Smooth muscle cell (in vitro differentiated cells): ENCODE measurements around the gene SLC35F4. TPM values are rescaled to one million over a fixed set of nuclear protein-coding genes. Genes with fewer than 3 reads are reported as not detected.

Experiments
- DNase-seq: peaks from one replicate; lab custom pipeline; 2025; ENCODE audit not compliant: unreplicated experiment; lab: John Stamatoyannopoulos, UW
- H2AFZ ChIP-seq: fragments of 200-600 bp; sonication (generic); 2 replicates; pipeline ENCODE4 v1.6.0; 2016; ENCODE audit warnings: antibody characterized with exemption, low read depth, mild to moderate bottlenecking
- H3F3A ChIP-seq: fragments of 200-600 bp; sonication (generic); 2 replicates; pipeline ENCODE4 v1.6.0; 2017; ENCODE audit warnings: antibody characterized with exemption, low read depth
- H3K27ac ChIP-seq: fragments of 200-600 bp; sonication (generic); 2 replicates; pipeline ENCODE4 v1.5.1; 2016; ENCODE audit warnings: low read depth, mild to moderate bottlenecking
- H3K27me3 ChIP-seq: fragments of 200-600 bp; sonication (generic); 2 replicates; pipeline ENCODE4 v1.6.1; 2016; ENCODE audit warnings: low read depth, mild to moderate bottlenecking
- H3K36me3 ChIP-seq: fragments of 200-600 bp; sonication (generic); 2 replicates; pipeline ENCODE4 v1.5.1; 2016; ENCODE audit warnings: low read depth
- H3K4me1 ChIP-seq: fragments of 200-600 bp; sonication (generic); 2 replicates; pipeline ENCODE4 v1.5.1; 2016; ENCODE audit warnings: low read depth
- H3K4me2 ChIP-seq: fragments of 200-600 bp; sonication (generic); 2 replicates; pipeline ENCODE4 v1.6.0; 2016; ENCODE audit warnings: mild to moderate bottlenecking
- H3K4me3 ChIP-seq: fragments of 200-600 bp; sonication (generic); 2 replicates; pipeline ENCODE4 v1.5.1; 2016; ENCODE audit warnings: mild to moderate bottlenecking
- H3K79me2 ChIP-seq: fragments of 200-600 bp; sonication (generic); 2 replicates; pipeline ENCODE4 v1.6.0; 2016; ENCODE audit warnings: low read depth, mild to moderate bottlenecking
- H3K9ac ChIP-seq: fragments of 200-600 bp; sonication (generic); 2 replicates; pipeline ENCODE4 v1.6.0; 2016; ENCODE audit warnings: low read depth
- H3K9me3 ChIP-seq: fragments of 200-600 bp; sonication (generic); replicated peaks from 2 replicates; pipeline ENCODE4 v1.5.1; 2016; ENCODE audit warnings: low read depth
- H4K20me1 ChIP-seq: fragments of 200-600 bp; sonication (generic); 2 replicates; pipeline ENCODE4 v1.6.0; 2016; ENCODE audit warnings: low read depth
- WGBS: methylation state at CpG from one replicate; pipeline ENCODE4 v1.1.7; 2016; ENCODE audit warnings: low lambda C conversion rate; 5-methylcytosine and 5-hydroxymethylcytosine counted together
- polyA plus RNA-seq: library from polyadenylated mRNA; unstranded; fragments of >200 nt; fragmentation: Nextera tagmentation; extraction: Ambion mirVana; gene quantifications from 2 replicates; pipeline ENCODE4 v1.2.1, GENCODE V29; 2016
- total RNA-seq: library from RNA; depleted of rRNA; stranded (reverse); fragments of >200 nt; gene quantifications from 2 replicates; pipeline ENCODE4 v1.2.3, GENCODE V29; 2014
- TF ChIP-seq, protein P1 (sequence below): fragments of 200-600 bp; sonication (generic); IDR thresholded peaks from 2 replicates; pipeline ENCODE4 v1.5.1; 2017; ENCODE audit warnings: borderline replicate concordance, mild to moderate bottlenecking, antibody characterized with exemption; ENCODE audit not compliant: insufficient read depth, poor library complexity, severe bottlenecking

The SLC35F4 gene
- total and polyA plus RNA-seq, 2 experiments from 2014 or later: not detected

DNA sequence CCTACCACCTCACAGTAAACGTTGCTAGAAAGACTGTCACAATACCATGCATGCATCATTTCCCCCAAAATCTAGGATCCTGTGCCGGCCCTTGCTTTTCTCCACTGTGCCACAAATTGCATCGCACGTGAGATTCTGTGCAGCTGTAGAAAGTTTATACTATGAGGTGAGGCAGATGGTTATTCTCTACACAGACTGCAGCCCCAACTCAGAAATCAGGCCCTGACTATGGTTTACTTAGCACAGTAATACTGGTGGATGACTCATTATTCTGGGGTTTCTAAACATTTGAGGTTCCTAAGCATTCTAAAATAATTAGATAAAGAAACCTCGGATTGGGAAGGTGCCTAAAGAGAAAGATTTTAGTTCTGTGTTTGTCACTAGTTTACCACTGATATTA, 208.4 kb downstream of the SLC35F4 start:
- WGBS: 43% methylated on average over 5 of the region's 5 CpGs
- Histone ChIP-seq H3F3A (no peaks in the 10 kb centered on the region), H3K9ac (no peak overlapping the region), H3K79me2 (no peaks in the 10 kb centered on the region), H4K20me1 (no peaks in the 10 kb centered on the region), H3K4me1 (no peaks in the 10 kb centered on the region), H3K9me3 (no peaks in the 10 kb centered on the region), H3K4me2 (no peak overlapping the region), H3K4me3 (no peak overlapping the region), H2AFZ (no peak overlapping the region), H3K27me3 (no peaks in the 10 kb centered on the region), H3K36me3 (no peaks in the 10 kb centered on the region), H3K27ac (no peak overlapping the region)
- TF ChIP-seq, protein P1, sequence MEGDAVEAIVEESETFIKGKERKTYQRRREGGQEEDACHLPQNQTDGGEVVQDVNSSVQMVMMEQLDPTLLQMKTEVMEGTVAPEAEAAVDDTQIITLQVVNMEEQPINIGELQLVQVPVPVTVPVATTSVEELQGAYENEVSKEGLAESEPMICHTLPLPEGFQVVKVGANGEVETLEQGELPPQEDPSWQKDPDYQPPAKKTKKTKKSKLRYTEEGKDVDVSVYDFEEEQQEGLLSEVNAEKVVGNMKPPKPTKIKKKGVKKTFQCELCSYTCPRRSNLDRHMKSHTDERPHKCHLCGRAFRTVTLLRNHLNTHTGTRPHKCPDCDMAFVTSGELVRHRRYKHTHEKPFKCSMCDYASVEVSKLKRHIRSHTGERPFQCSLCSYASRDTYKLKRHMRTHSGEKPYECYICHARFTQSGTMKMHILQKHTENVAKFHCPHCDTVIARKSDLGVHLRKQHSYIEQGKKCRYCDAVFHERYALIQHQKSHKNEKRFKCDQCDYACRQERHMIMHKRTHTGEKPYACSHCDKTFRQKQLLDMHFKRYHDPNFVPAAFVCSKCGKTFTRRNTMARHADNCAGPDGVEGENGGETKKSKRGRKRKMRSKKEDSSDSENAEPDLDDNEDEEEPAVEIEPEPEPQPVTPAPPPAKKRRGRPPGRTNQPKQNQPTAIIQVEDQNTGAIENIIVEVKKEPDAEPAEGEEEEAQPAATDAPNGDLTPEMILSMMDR: no peak
- DNase-seq: no peak

DNA sequence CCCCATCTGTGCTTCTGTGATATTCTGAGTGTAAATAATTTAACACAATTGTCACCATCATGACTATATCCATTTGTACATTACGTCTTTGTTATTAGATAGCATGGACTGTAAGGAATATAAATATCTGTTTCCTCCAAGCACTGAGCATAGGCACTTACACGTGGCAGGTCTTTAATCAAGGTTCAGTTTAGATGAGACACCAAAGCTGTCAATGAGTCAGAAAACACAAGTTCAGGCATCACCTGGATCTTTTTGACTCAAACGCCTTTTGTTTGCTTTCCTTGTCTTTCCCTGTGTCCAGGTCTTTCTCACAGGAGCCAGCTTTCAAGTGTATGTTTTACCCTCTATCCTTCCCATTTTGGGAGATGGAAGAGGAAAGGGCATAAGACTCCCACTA, 209.0 kb downstream of the SLC35F4 start:
- WGBS: 83% methylated on average over 3 of the region's 3 CpGs
- Histone ChIP-seq H3K9ac (no peak overlapping the region), H4K20me1 (no peaks in the 10 kb centered on the region), H3K27me3 (no peaks in the 10 kb centered on the region), H2AFZ (no peak overlapping the region), H3K79me2 (no peaks in the 10 kb centered on the region), H3K4me1 (no peaks in the 10 kb centered on the region), H3K27ac (no peak overlapping the region), H3K4me2 (no peak overlapping the region), H3K4me3 (no peak overlapping the region), H3F3A (no peaks in the 10 kb centered on the region), H3K36me3 (no peaks in the 10 kb centered on the region), H3K9me3 (no peaks in the 10 kb centered on the region)
- no peak for DNase-seq
- TF ChIP-seq, protein P1: no peak

DNA sequence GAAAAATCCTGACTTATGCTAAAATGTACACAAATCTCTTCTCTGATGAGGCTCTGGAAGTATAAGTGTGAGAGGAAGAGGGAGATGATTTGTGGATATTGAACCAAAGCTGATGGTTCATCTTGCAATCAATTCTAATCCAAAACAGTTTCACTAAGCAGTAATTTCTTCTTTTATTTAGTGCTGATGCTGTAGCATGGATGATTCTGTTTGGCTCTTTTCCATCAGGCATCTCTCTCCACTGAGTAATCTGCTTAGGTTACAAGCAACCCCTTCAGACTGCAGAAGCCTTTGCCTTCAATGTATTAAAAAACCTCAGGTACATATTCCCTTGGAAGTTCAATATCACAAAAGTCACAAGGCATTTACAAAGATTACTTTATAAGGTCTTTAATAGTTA, 213.1 kb downstream of the SLC35F4 start:
- DNase-seq: no peak
- TF ChIP-seq, protein P1: no peak
- peaks cover 6% of the 10 kb centered on the region for H3K4me1 ChIP-seq
- H3K27ac ChIP-seq: no peak overlapping the region
- H3K4me3 ChIP-seq: no peak overlapping the region
- H4K20me1 ChIP-seq: no peaks in the 10 kb centered on the region
- no peaks in the 10 kb centered on the region for H3K9me3 ChIP-seq
- no peak overlapping the region for H3K4me2 ChIP-seq
- no peak overlapping the region for H2AFZ ChIP-seq
- no peaks in the 10 kb centered on the region for H3K79me2 ChIP-seq
- H3K27me3 ChIP-seq: no peaks in the 10 kb centered on the region
- H3K36me3 ChIP-seq: no peaks in the 10 kb centered on the region
- H3K9ac ChIP-seq: no peak overlapping the region
- no peaks in the 10 kb centered on the region for H3F3A ChIP-seq

DNA sequence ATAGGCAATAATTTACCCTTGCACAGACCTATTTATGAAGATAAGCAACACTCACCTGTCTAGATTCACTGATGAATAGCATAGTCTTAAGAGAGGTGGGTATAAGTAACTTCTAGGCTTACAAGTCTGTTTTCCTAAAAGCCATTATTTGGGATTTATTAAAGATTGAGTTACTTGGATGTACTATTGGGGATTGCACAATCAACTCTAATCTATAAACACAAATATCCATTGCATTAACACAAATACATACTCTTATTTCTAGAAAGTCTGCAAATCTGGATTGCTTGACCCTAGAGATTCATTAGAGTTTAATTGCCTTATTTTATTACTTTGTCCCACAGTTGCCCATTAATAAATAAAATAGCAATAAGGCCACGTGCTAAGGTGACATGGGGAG, 224.1 kb downstream of the SLC35F4 start:
- WGBS: 62% methylated on average over 1 of the region's 1 CpG
- Histone ChIP-seq H2AFZ (no peak overlapping the region), H3K4me2 (peak overlapping the region; percentile 1), H4K20me1 (no peaks in the 10 kb centered on the region), H3F3A (no peaks in the 10 kb centered on the region), H3K9ac (no peak overlapping the region), H3K4me3 (no peak overlapping the region), H3K27ac (no peak overlapping the region), H3K27me3 (no peaks in the 10 kb centered on the region), H3K79me2 (no peaks in the 10 kb centered on the region), H3K9me3 (no peaks in the 10 kb centered on the region), H3K4me1 (no peaks in the 10 kb centered on the region), H3K36me3 (no peaks in the 10 kb centered on the region)
- TF ChIP-seq, protein P1: no peak
- no peak for DNase-seq
